Measurements from ENCODE around the gene MED12L.

The MED12L gene

DNA sequence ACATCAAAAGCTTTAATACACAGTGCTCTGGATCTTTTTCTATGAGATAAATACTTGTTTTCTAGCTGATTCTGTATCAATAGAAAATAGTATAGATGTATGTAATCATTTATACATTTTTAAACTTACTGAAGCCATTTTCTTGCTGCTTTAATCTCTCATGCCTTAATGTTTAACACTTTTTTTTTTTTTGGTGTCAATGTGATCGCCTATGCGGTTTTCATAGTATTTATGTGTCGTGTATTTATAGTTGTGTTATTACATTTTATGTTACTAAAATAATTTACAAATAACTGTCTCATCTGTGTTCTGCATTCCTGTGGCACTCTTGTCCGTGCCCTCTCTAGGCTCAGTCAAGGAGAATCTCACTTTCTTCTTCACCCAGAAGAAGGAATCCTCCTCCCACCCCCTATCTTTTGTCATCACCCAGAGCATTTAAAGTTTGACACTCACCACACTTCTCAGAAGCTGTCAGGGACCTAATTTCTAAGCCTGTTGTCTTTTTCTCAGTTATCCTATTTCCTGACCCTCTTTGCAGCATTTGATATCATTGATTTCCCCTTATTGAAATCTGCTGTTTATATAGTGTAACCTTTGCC is 138.9 kb downstream of the MED12L start (continued):
- TF ChIP-seq ZBTB11 (tag by site-specific recombination; conservative IDR thresholded peaks at IDR 0.05; ENCODE audit: low read depth) (no peak), ZNF664 (tag by site-specific recombination; IDR thresholded peaks at IDR 0.05) (no peak), ZNF146 (tag by site-specific recombination; IDR thresholded peaks at IDR 0.05) (no peak)

GRCh38 chr3:151225040-151225975 is 139.8 kb downstream of the MED12L start:
- ChIA-PET CTCF (interaction anchor here (0.5 to 1.2 kb wide), 3 partner anchors 11 to 235 kb away, joined by 3 read pairs; no protein-coding TSS in a partner anchor), POLR2A (no interaction called here)
- TF ChIP-seq, protein P1, sequence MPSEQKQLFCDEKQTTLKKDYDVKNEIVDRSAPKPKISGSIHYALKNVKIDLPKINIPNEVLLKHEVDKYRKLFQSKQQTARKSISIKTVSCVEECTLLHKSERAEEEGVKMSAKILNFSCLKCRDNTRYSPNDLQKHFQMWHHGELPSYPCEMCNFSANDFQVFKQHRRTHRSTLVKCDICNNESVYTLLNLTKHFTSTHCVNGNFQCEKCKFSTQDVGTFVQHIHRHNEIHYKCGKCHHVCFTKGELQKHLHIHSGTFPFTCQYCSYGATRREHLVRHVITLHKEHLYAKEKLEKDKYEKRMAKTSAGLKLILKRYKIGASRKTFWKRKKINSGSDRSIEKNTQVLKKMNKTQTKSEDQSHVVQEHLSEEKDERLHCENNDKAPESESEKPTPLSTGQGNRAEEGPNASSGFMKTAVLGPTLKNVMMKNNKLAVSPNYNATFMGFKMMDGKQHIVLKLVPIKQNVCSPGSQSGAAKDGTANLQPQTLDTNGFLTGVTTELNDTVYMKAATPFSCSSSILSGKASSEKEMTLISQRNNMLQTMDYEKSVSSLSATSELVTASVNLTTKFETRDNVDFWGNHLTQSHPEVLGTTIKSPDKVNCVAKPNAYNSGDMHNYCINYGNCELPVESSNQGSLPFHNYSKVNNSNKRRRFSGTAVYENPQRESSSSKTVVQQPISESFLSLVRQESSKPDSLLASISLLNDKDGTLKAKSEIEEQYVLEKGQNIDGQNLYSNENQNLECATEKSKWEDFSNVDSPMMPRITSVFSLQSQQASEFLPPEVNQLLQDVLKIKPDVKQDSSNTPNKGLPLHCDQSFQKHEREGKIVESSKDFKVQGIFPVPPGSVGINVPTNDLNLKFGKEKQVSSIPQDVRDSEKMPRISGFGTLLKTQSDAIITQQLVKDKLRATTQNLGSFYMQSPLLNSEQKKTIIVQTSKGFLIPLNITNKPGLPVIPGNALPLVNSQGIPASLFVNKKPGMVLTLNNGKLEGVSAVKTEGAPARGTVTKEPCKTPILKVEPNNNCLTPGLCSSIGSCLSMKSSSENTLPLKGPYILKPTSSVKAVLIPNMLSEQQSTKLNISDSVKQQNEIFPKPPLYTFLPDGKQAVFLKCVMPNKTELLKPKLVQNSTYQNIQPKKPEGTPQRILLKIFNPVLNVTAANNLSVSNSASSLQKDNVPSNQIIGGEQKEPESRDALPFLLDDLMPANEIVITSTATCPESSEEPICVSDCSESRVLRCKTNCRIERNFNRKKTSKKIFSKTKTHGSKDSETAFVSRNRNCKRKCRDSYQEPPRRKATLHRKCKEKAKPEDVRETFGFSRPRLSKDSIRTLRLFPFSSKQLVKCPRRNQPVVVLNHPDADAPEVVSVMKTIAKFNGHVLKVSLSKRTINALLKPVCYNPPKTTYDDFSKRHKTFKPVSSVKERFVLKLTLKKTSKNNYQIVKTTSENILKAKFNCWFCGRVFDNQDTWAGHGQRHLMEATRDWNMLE (tag by site-specific recombination; conservative IDR thresholded peaks at IDR 0.05; ENCODE audit: low read depth), result no peak
- no peak for TF ChIP-seq ZNF175 (tag by site-specific recombination; IDR thresholded peaks at IDR 0.05)
- no peak for TF ChIP-seq ZNF514 (tag by site-specific recombination; IDR thresholded peaks at IDR 0.05)
- TF ChIP-seq ZNF561 (tag by site-specific recombination; IDR thresholded peaks at IDR 0.05; ENCODE audit: borderline replicate concordance), result no peak
- TF ChIP-seq, protein P2, sequence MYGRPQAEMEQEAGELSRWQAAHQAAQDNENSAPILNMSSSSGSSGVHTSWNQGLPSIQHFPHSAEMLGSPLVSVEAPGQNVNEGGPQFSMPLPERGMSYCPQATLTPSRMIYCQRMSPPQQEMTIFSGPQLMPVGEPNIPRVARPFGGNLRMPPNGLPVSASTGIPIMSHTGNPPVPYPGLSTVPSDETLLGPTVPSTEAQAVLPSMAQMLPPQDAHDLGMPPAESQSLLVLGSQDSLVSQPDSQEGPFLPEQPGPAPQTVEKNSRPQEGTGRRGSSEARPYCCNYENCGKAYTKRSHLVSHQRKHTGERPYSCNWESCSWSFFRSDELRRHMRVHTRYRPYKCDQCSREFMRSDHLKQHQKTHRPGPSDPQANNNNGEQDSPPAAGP (tag by site-specific recombination; IDR thresholded peaks at IDR 0.05), result no peak
- TF ChIP-seq ZNF335 (tag by site-specific recombination; conservative IDR thresholded peaks at IDR 0.05), result no peak
- no peak for TF ChIP-seq OVOL3 (tag by site-specific recombination; IDR thresholded peaks at IDR 0.05)
- no peak for TF ChIP-seq ZFHX2 (tag by site-specific recombination; conservative IDR thresholded peaks at IDR 0.05)
- no peak for TF ChIP-seq ZNF391 (tag by site-specific recombination; IDR thresholded peaks at IDR 0.05; ENCODE audit: borderline replicate concordance, low read depth)
- TF ChIP-seq ZNF843 (tag by site-specific recombination; IDR thresholded peaks at IDR 0.05), result no peak
- TF ChIP-seq ZNF266 (tag by site-specific recombination; IDR thresholded peaks at IDR 0.05; ENCODE audit: low read depth), result no peak
- TF ChIP-seq ZSCAN16 (tag by site-specific recombination; IDR thresholded peaks at IDR 0.05), result no peak
- no peak for TF ChIP-seq ZNF624 (tag by site-specific recombination; IDR thresholded peaks at IDR 0.05)
- no peak for TF ChIP-seq ZSCAN30 (tag by site-specific recombination; IDR thresholded peaks at IDR 0.05)
- no peak for TF ChIP-seq ZNF544 (tag by site-specific recombination; IDR thresholded peaks at IDR 0.05)
- no peak overlapping the region for H3K27ac ChIP-seq (ENCODE audit: extremely low read depth, low read depth, low read length)
- no peaks in the 10 kb centered on the region for H3K4me1 ChIP-seq (ENCODE audit: control insufficient read depth, insufficient read depth, low read length)
- no peaks in the 10 kb centered on the region for H3K36me3 ChIP-seq (ENCODE audit: control insufficient read depth in 2 of 2, insufficient read depth in 1 of 2, low read length in 2 of 2)
- H3K4me3 ChIP-seq (ENCODE audit: low read depth, low read length), result no peak overlapping the region
- H3K9me3 ChIP-seq (ENCODE audit: control insufficient read depth, insufficient read depth, low read depth, low read length), result no peaks in the 10 kb centered on the region

All from HEK293 (cell line).